Measurements from ENCODE around the gene ARHGEF37. TPM values are rescaled to one million over a fixed set of nuclear protein-coding genes. Genes with fewer than 3 reads are reported as not detected.
A peak's percentile ranks its signal among the peaks of the same experiment; 100 is the strongest.
"Not testable (repeated sequence)": the region's sequence is repeated elsewhere in the genome, so short reads cannot be mapped to it uniquely, and the experiment has no call there.

Gene ARHGEF37
- total RNA-seq, 4 donors from 2014 or later = 10.2 to 21.4 (median 15.3) TPM

GRCh38 chr5:149559706-149560105 is 21.6 kb upstream of the ARHGEF37 start:
- Histone ChIP-seq H3K4me1 (peaks cover 0 to 22% (median 0%) of the 10 kb centered on the region in 4 donors), H3K27ac (no peak overlapping the region), H3K36me3 (no peaks in the 10 kb centered on the region), H3K9me3 (no peaks in the 10 kb centered on the region), H3K27me3 (no peaks in the 10 kb centered on the region), H3K4me3 (no peak overlapping the region)
- no peak for DNase-seq
- no peak for TF ChIP-seq CTCF (IDR thresholded peaks at IDR 0.05)
- no peak for TF ChIP-seq POLR2A (IDR thresholded peaks at IDR 0.05)

DNA sequence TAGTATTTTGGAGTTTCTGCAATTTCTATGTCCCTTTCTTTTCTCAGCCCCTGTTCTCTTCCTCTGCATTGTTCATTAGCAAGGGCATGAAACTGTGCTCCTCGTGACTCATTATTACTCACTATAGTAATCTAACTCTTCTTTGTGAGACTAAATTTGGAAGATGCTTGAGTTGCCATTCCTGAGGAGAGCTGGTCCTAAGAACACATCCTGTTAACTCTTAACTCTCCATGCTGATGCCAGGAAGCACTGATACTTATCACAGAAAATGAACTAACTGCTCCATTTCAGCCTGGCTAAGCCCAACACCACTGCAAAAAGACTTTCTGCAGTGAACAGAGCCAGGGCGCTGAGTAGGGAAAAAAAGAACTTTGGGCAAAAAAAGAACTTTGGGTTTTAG is 19.4 kb upstream of the ARHGEF37 start:
- H3K27ac ChIP-seq = peak overlapping the region; percentile 38 to 79 (median 55)
- H3K9me3 ChIP-seq = no peaks in the 10 kb centered on the region
- TF ChIP-seq CTCF (IDR thresholded peaks at IDR 0.05) (no peak), POLR2A (IDR thresholded peaks at IDR 0.05) (no peak)
- peaks cover 0 to 23% (median 0%) of the 10 kb centered on the region in 4 donors for H3K4me1 ChIP-seq
- H3K4me3 ChIP-seq = no peak overlapping the region
- no peak for DNase-seq
- H3K27me3 ChIP-seq = no peaks in the 10 kb centered on the region
- no peaks in the 10 kb centered on the region for H3K36me3 ChIP-seq

DNA sequence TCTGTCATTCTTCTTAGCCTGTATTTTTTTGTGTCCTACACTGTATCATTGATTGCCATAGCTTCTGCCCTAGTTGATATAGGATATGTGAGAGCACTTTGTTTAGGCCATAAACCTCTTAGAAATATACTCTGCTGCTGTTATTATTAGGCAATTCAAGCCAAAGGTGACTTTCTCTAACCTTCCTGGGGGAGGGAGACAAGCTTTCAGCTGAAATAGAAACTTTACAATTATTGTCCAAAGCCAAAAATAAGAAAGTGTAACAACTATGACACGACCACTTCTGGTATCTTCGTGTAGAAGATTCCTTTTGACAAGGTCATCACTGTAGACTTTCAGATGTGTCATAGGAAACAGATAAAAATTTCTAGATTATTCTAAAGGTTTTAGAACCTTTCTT is 17.8 kb upstream of the ARHGEF37 start:
- H3K27ac ChIP-seq = peak overlapping the region in 3 of 4 donors; percentile 38 to 80 (median 79)
- H3K36me3 ChIP-seq = no peaks in the 10 kb centered on the region
- H3K4me3 ChIP-seq = no peak overlapping the region
- no peak for TF ChIP-seq CTCF (IDR thresholded peaks at IDR 0.05)
- no peak for TF ChIP-seq POLR2A (IDR thresholded peaks at IDR 0.05)
- no peaks in the 10 kb centered on the region for H3K9me3 ChIP-seq
- no peak for DNase-seq
- no peaks in the 10 kb centered on the region for H3K27me3 ChIP-seq
- H3K4me1 ChIP-seq = peaks cover 0 to 23% (median 0%) of the 10 kb centered on the region in 4 donors

GRCh38 chr5:149564542-149565140 is 16.7 kb upstream of the ARHGEF37 start:
- not testable (repeated sequence) for H3K27me3 ChIP-seq, H3K36me3 ChIP-seq, H3K9me3 ChIP-seq, H3K27ac ChIP-seq, DNase-seq, H3K4me3 ChIP-seq
- peak in 5 of 6 experiments; percentile 59 to 94 (median 84) for TF ChIP-seq CTCF (IDR thresholded peaks at IDR 0.05)
- H3K4me1 ChIP-seq = peaks cover 0 to 23% (median 0%) of the 10 kb centered on the region in 4 donors

- Histone ChIP-seq H3K4me1 (peaks cover 0 to 19% (median 0%) of the 10 kb centered on the region in 4 donors), H3K4me3 (no peak overlapping the region), H3K9me3 (no peaks in the 10 kb centered on the region), H3K27ac (no peak overlapping the region), H3K36me3 (no peaks in the 10 kb centered on the region), H3K27me3 (no peaks in the 10 kb centered on the region)
- TF ChIP-seq CTCF (IDR thresholded peaks at IDR 0.05) = no peak
- TF ChIP-seq POLR2A (IDR thresholded peaks at IDR 0.05) = no peak
- DNase-seq = no peak
Observed at GRCh38 chr5:149567226-149567625, 14.1 kb upstream of the ARHGEF37 start.

All from Peyer's patch (tissue), 4 donors.